Astrocyte of the cerebellum (primary cell): ENCODE results near the gene LEO1.

ENCODE experiments used
- DNase-seq: peaks from one replicate; pipeline ENCODE4 v3.0.0-alpha.2; 2011; ENCODE audit warnings: low read depth
- H3K4me3 ChIP-seq: 2 replicates; pipeline ENCODE4 v1.5.1; 2011; ENCODE audit warnings: mild to moderate bottlenecking, low read depth, low read length, moderate library complexity
- in situ Hi-C: cut with HindIII; loops from 2 replicates; pipeline ENCODE4 v1.10.0; 2017; ENCODE audit warnings: low sequenced_read_pairs
- TF ChIP-seq, protein P1 (sequence below): IDR thresholded peaks from 2 replicates; pipeline ENCODE4 v1.5.1; 2012; ENCODE audit warnings: low read length, low read depth, moderate library complexity, mild to moderate bottlenecking; ENCODE audit errors: missing control alignments

LEO1 gene

DNA sequence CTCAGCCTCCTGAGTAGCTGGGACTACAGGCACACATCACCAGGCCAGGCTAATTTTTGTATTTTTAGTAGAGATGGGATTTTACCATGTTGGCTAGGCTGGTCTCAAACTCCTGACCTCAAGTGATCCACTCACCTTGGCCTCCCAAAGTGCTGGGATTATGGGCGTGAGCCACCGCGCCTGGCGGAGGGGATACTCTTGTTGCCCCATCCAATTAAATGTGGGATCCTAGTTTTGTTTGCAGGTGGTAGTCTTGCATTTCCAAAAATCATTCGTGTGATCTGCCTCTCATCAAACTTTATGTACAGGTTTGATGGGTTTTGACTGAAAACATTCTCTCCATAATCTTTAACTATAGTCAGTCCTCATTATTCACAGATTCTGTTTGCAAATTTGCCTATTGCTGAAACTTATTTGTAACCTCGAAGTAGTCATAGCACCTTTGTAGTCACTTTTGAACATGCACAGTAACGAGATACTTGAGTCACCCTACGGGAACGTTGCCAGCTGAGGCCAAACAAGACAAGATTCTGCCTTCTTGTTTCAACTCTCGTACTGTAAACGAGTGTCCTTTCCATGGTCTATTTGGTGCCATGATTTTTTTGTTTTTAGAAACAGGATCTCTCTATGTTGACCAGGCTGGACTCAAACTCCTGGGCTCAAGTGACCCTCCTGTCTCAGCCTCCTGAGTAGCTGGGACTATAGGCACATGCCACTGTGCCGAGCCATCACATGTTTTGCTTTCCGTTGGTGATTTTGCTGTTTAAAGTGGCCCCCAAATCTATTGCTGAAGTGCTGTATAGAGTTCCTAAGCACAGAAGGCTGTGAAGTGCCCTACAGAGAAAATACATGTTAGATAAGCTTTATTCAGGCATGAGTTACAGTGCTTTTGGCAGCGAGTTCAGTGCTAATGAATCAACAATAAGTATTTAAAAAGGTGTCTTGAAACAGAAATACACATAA is 39.3 kb upstream of the LEO1 start:
- in situ Hi-C loops: no loop called here
- H3K4me3 ChIP-seq: no peak overlapping the region
- DNase-seq: peak; percentile 61
- TF ChIP-seq, protein P1, sequence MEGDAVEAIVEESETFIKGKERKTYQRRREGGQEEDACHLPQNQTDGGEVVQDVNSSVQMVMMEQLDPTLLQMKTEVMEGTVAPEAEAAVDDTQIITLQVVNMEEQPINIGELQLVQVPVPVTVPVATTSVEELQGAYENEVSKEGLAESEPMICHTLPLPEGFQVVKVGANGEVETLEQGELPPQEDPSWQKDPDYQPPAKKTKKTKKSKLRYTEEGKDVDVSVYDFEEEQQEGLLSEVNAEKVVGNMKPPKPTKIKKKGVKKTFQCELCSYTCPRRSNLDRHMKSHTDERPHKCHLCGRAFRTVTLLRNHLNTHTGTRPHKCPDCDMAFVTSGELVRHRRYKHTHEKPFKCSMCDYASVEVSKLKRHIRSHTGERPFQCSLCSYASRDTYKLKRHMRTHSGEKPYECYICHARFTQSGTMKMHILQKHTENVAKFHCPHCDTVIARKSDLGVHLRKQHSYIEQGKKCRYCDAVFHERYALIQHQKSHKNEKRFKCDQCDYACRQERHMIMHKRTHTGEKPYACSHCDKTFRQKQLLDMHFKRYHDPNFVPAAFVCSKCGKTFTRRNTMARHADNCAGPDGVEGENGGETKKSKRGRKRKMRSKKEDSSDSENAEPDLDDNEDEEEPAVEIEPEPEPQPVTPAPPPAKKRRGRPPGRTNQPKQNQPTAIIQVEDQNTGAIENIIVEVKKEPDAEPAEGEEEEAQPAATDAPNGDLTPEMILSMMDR: no peak

DNA sequence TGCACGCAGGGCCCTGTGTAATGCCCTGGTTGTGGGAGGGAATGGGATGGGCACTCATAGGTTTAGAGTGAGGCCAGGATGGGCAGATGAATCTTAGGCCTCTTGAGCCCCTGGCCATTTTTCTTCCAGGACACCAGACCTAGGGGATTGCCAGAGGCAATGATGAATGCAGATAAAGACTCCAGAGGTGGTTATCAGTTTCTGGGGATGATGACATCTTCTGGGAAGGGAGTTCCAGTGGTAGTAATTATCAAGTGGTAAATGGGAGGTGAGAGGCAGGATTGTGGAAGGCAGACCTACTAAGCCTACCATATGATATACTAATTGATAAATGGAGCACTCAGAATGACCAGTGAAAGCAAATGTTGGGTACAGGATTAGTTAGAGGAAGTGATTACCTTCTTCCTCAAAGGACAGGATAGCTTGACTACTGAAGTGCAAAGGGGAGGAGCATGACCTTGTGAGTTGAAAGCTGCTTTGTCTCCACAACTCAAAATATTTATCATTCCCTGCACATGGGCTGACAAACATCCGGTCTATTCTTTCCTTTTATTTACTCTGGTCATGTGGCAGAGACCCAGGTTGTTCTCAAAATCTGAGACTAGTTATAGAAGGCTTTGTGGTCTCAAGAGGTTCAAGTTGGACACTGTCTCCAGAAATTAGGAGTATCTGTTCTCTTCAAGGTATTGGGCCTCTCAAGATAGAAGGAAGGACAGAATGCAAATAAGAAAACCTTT is 37.3 kb upstream of the LEO1 start:
- DNase-seq: no peak
- H3K4me3 ChIP-seq: no peak overlapping the region
- in situ Hi-C loops: no loop called here
- TF ChIP-seq, protein P1: no peak

DNA sequence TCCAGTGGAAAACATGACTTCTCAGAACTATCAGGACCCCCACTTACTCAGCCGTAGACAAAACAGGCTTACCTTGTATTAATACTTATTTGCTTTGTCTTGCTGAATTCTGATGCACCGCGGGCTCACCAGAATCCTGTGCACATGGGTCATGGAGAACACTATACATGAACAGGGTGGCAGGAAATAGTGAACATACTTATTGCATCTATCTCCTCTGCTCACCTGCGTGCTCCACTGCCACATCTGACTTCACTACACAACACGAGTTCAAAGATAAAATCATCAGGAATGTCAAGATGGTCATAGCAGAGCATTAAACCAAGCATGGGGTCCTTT is 36.8 kb upstream of the LEO1 start:
- DNase-seq: no peak
- H3K4me3 ChIP-seq: no peak overlapping the region
- in situ Hi-C loops: no loop called here
- TF ChIP-seq, protein P1: no peak

DNA sequence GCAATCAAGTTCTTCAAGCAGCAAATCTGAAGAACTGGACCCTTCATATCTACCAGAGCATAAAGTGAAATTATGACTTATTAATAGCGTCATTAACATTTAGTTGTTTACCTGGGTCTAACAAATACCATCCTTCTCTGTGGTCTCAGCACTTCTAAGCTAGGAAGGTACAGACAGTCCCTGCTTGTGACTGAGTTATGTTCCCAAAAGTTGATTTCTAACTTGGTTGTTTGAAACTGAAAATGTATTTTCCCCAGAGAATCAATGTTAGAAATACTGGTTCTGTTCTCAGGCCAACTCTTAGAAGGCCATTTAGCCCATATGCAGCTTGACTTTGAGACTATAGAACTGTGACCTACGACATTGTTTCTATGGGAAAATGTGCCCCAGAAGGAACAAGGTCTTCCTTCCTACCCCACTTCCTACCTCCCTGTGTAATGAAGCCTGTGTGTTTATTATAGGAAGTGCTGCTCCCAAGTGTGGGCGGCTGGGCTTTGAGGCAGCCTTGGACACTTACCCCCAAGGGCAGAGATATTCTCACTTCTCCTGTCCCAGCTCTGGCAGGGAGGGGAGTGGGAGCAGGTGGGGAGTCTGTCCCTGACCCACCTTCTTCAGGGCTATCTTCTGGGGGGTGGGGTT is 35.2 kb upstream of the LEO1 start:
- in situ Hi-C loops: no loop called here
- H3K4me3 ChIP-seq: no peak overlapping the region

GRCh38 chr15:52005748-52006701 is 34.4 kb upstream of the LEO1 start:
- H3K4me3 ChIP-seq: no peak overlapping the region
- TF ChIP-seq, protein P1: no peak
- no peak for DNase-seq
- in situ Hi-C loops: no loop called here

More for the DNA sequence above, 35.2 kb upstream of the LEO1 start:
- TF ChIP-seq, protein P1: no peak
- no peak for DNase-seq
